ENCODE data around the gene GHSR.

GHSR gene

DNA sequence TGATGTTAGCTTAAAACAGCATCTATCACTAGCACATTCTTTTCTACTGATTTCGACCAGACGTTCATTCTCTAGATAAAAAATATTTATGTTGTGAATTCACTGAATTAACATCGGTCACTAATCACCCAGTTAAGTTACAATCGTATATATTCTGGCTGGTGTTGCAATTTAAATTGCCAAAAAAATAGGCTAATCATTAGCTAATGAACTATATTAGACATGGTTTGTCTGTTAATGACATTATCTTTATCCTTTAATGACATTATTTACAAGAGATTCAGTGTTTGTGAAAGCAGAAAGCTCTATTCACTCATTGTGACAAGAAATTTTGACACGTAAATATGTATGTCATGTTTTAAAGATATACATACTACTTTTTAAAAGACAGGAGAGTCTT, 6.7 kb downstream of the GHSR start:
- H3K36me3 ChIP-seq = no peaks in the 10 kb centered on the region
- H4K20me1 ChIP-seq = no peaks in the 10 kb centered on the region
- H3K27me3 ChIP-seq = no peaks in the 10 kb centered on the region
- H3K27ac ChIP-seq = no peak overlapping the region
- no peak overlapping the region for H3K4me3 ChIP-seq
- no peak overlapping the region for H3K4me2 ChIP-seq
- no peak overlapping the region for H3K9ac ChIP-seq
- no peaks in the 10 kb centered on the region for H3K9me3 ChIP-seq
- no peak for TF ChIP-seq Cebpa-rat (IDR thresholded peaks at IDR 0.05)
- no peaks in the 10 kb centered on the region for H3K4me1 ChIP-seq

DNA sequence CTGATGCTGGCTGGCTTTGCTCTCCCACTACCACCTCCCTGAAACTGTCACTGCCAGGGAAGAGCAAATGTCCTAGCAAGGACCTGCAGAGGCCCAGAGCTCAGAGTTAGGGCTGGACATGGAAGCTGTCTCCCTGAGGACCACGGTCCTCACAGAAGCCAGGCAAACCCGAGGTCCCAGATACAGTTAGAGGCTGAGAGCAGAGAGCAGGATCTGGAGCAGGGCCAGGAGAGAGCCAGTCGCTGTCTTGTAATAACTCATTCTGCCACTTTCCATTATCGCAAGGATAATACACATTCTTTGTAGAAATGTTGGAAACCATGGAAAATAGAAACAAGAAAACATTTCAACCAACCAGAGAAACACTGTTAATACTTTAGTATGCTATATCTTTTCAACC, 10.1 kb downstream of the GHSR start:
- no peaks in the 10 kb centered on the region for H4K20me1 ChIP-seq
- no peak overlapping the region for H3K27ac ChIP-seq
- no peak for TF ChIP-seq Cebpa-rat (IDR thresholded peaks at IDR 0.05)
- no peak overlapping the region for H3K4me2 ChIP-seq
- H3K27me3 ChIP-seq = no peaks in the 10 kb centered on the region
- H3K36me3 ChIP-seq = no peaks in the 10 kb centered on the region
- H3K9ac ChIP-seq = no peak overlapping the region
- peaks cover 12% of the 10 kb centered on the region for H3K9me3 ChIP-seq
- no peak overlapping the region for H3K4me3 ChIP-seq
- H3K4me1 ChIP-seq = no peaks in the 10 kb centered on the region

GRCh38 chr3:172437713-172438112, 10.5 kb downstream of the GHSR start:
- Histone ChIP-seq H3K36me3 (no peaks in the 10 kb centered on the region), H3K9me3 (peaks cover 17% of the 10 kb centered on the region), H3K4me2 (no peak overlapping the region), H3K4me1 (no peaks in the 10 kb centered on the region), H4K20me1 (no peaks in the 10 kb centered on the region), H3K9ac (no peak overlapping the region), H3K4me3 (no peak overlapping the region), H3K27me3 (no peaks in the 10 kb centered on the region), H3K27ac (no peak overlapping the region)
- no peak for TF ChIP-seq Cebpa-rat (IDR thresholded peaks at IDR 0.05)

DNA sequence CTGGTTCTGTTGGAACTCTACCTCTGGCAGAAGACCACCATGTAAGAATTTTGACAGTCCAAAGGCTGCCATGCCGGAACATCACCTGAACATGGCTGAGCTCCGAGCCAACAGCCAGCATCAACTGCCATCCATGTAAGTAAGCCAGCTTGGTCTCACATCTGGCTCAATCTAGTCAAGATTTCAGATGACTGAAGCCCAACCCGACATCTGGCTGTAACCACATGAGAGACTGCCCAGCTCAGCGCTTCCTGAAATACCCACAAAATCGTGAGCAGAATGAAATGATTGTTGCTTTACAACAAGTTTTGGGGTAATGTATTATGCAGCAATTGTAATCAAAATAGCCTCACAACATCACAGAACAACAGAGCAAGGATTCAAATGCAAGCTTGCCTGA, 32.9 kb downstream of the GHSR start:
- H3K36me3 ChIP-seq = no peaks in the 10 kb centered on the region
- no peaks in the 10 kb centered on the region for H3K27me3 ChIP-seq
- H3K9me3 ChIP-seq = no peaks in the 10 kb centered on the region
- peak overlapping the region; percentile 47 for H3K4me2 ChIP-seq
- H3K27ac ChIP-seq = no peak overlapping the region
- no peak overlapping the region for H3K9ac ChIP-seq
- no peaks in the 10 kb centered on the region for H4K20me1 ChIP-seq
- H3K4me3 ChIP-seq = no peak overlapping the region
- no peak for TF ChIP-seq Cebpa-rat (IDR thresholded peaks at IDR 0.05)
- peaks cover 10% of the 10 kb centered on the region for H3K4me1 ChIP-seq

DNA sequence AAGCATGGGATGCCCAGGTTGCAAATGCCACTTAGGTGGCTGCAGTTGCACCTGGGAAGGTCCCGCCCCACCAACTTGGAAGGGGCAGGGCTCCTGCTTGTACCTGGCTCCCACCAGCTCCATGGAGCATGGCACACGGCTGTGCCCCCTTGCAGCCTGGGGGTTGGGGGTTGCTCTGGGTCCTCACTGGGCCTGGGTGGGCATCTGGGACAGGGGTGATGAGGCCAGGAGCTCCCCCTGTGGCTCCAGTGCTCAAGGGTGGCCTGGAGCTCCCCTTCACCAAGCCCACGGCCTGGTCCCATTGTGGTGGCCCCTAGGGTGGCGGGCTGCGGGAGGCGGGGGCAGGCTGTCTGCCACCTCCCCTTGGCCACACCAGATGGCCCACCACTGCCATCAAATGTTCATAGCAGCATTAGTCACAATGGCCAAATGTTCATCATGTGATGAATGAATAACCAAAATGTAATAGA, 36.7 kb downstream of the GHSR start:
- Histone ChIP-seq H3K9me3 (no peaks in the 10 kb centered on the region), H3K9ac (no peak overlapping the region), H3K4me3 (no peak overlapping the region), H4K20me1 (no peaks in the 10 kb centered on the region), H3K27me3 (no peaks in the 10 kb centered on the region), H3K4me1 (peaks cover 10% of the 10 kb centered on the region), H3K36me3 (no peaks in the 10 kb centered on the region), H3K4me2 (no peak overlapping the region), H3K27ac (no peak overlapping the region)
- no peak for TF ChIP-seq Cebpa-rat (IDR thresholded peaks at IDR 0.05)

- no peak overlapping the region for H3K9ac ChIP-seq
- H3K27ac ChIP-seq = no peak overlapping the region
- H3K9me3 ChIP-seq = no peaks in the 10 kb centered on the region
- TF ChIP-seq Cebpa-rat (IDR thresholded peaks at IDR 0.05) = no peak
- H3K36me3 ChIP-seq = no peaks in the 10 kb centered on the region
- no peak overlapping the region for H3K4me2 ChIP-seq
- H3K4me3 ChIP-seq = no peak overlapping the region
- no peaks in the 10 kb centered on the region for H4K20me1 ChIP-seq
- no peaks in the 10 kb centered on the region for H3K27me3 ChIP-seq
- peaks cover 10% of the 10 kb centered on the region for H3K4me1 ChIP-seq
Observed at GRCh38 chr3:172410702-172411477, 37.4 kb downstream of the GHSR start.

DNA sequence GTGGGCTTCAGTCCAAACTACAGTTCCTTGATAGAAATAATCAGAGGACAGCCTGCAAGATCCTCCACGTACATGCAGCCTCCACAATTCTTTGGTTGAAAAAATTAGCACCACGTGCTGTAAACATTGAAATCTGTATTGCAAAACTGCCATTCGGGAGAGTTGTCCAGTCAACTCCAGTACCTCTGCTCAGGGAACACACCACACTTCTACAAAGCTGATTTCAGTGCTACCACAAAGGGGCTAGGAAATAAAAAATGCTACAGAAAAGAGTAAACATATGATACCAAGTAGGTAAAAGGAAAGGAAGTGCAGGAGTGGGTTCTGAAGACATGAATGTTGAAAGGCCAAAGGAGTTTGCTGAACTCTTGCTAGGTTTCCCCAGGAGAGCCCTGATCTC, 40.4 kb downstream of the GHSR start:
- no peaks in the 10 kb centered on the region for H3K27me3 ChIP-seq
- no peak overlapping the region for H3K9ac ChIP-seq
- no peak overlapping the region for H3K4me3 ChIP-seq
- no peak overlapping the region for H3K27ac ChIP-seq
- no peaks in the 10 kb centered on the region for H3K4me1 ChIP-seq
- H4K20me1 ChIP-seq = no peaks in the 10 kb centered on the region
- no peaks in the 10 kb centered on the region for H3K9me3 ChIP-seq
- TF ChIP-seq Cebpa-rat (IDR thresholded peaks at IDR 0.05) = no peak
- H3K4me2 ChIP-seq = no peak overlapping the region
- no peaks in the 10 kb centered on the region for H3K36me3 ChIP-seq

GRCh38 chr3:172405914-172406313, 42.3 kb downstream of the GHSR start:
- no peak overlapping the region for H3K9ac ChIP-seq
- H3K27me3 ChIP-seq = no peaks in the 10 kb centered on the region
- H3K27ac ChIP-seq = no peak overlapping the region
- TF ChIP-seq Cebpa-rat (IDR thresholded peaks at IDR 0.05) = no peak
- H3K36me3 ChIP-seq = peaks cover 4% of the 10 kb centered on the region; the same call in 1 of the 2 replicates
- H3K4me1 ChIP-seq = no peaks in the 10 kb centered on the region
- no peak overlapping the region for H3K4me3 ChIP-seq
- no peaks in the 10 kb centered on the region for H4K20me1 ChIP-seq
- no peak overlapping the region for H3K4me2 ChIP-seq
- no peaks in the 10 kb centered on the region for H3K9me3 ChIP-seq

GRCh38 chr3:172404237-172404962, 43.9 kb downstream of the GHSR start:
- H3K9ac ChIP-seq = no peak overlapping the region
- H4K20me1 ChIP-seq = no peaks in the 10 kb centered on the region
- no peak for TF ChIP-seq Cebpa-rat (IDR thresholded peaks at IDR 0.05)
- H3K4me3 ChIP-seq = no peak overlapping the region
- no peak overlapping the region for H3K4me2 ChIP-seq
- H3K9me3 ChIP-seq = no peaks in the 10 kb centered on the region
- no peaks in the 10 kb centered on the region for H3K4me1 ChIP-seq
- H3K27ac ChIP-seq = no peak overlapping the region
- no peaks in the 10 kb centered on the region for H3K27me3 ChIP-seq
- H3K36me3 ChIP-seq = peaks cover 4% of the 10 kb centered on the region

- H3K27me3 ChIP-seq = no peaks in the 10 kb centered on the region
- H3K27ac ChIP-seq = no peak overlapping the region
Observed at GRCh38 chr3:172402892-172403643, 45.2 kb downstream of the GHSR start.

More at GRCh38 chr3:172402892-172403643, 45.2 kb downstream of the GHSR start:
- Histone ChIP-seq H3K9me3 (no peaks in the 10 kb centered on the region), H4K20me1 (no peaks in the 10 kb centered on the region), H3K9ac (no peak overlapping the region), H3K4me1 (no peaks in the 10 kb centered on the region), H3K36me3 (peaks cover 4% of the 10 kb centered on the region), H3K4me3 (no peak overlapping the region), H3K4me2 (no peak overlapping the region)
- no peak for TF ChIP-seq Cebpa-rat (IDR thresholded peaks at IDR 0.05)

Measured in BLaER1 (cell line).